Stimulated activated memory B cell treated with anti-CD40 and anti-IgM and Interleukin-4, amounts not matched to agents 10 μg/mL and 1 μg/mL and 100 μg/mL, for 72 hours (primary cell): ENCODE results near the gene TSPO.

Source experiments
- ATAC-seq: fragments of 150-1000 bp; cut with Tn5 transposase; 2 replicates; pipeline ENCODE4 v1.10.0; 2021
- H3K27ac Mint-ChIP-seq: one replicate; pipeline ENCODE4 v1.8.0; 2022; ENCODE audit warnings: mild to moderate bottlenecking, mixed read lengths
- H3K27me3 Mint-ChIP-seq: one replicate; pipeline ENCODE4 v1.8.0; 2022; ENCODE audit warnings: mixed read lengths
- H3K36me3 Mint-ChIP-seq: one replicate; pipeline ENCODE4 v1.8.0; 2022; ENCODE audit warnings: mixed read lengths
- H3K4me1 Mint-ChIP-seq: one replicate; pipeline ENCODE4 v1.8.0; 2022; ENCODE audit warnings: mixed read lengths
- H3K4me3 Mint-ChIP-seq: one replicate; pipeline ENCODE4 v1.8.0; 2022; ENCODE audit warnings: mild to moderate bottlenecking, moderate library complexity, mixed read lengths
- H3K9me3 Mint-ChIP-seq: one replicate; pipeline ENCODE4 v1.8.0; 2022; ENCODE audit warnings: mixed read lengths

Gene TSPO

DNA sequence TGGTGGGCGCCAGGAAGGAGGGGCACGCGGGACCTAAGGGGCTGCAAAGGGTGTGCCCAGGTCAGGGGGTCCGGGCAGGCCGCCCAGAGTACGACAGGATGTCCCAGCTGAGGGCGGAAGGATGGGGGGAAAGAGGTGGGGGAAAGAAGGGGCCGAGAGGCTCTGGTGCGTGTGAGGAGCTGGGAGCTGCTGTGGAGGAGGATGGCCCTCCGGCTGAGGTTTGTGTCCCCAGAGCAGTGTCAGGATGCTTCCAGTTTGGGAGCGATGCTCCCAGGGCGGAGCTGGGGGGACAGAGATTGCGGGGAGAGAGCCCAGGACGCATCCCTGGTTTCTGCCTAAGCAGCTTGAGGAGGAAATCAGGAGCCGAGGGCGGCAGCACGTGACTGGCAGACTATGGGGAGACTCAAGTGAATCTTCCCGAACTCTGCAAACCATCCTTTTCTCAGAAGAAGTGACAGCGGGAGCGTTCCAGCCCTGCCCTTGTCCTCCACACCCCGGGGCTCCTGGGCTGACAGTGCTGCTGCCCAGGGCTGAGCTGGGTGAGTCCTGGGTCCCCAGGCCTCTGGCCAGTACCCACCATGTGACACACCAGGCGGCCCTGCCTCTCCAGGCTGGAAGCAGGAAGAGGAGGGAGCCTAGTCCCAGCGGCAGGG lies 55.3 kb downstream of the TSPO start:
- Mint-ChIP-seq H3K36me3 (no peaks in the 10 kb centered on the region), H3K4me1 (peaks cover 15% of the 10 kb centered on the region), H3K4me3 (no peak overlapping the region), H3K9me3 (peaks cover 5% of the 10 kb centered on the region), H3K27ac (no peak overlapping the region), H3K27me3 (peaks cover 59% of the 10 kb centered on the region)
- ATAC-seq, result no peak

DNA sequence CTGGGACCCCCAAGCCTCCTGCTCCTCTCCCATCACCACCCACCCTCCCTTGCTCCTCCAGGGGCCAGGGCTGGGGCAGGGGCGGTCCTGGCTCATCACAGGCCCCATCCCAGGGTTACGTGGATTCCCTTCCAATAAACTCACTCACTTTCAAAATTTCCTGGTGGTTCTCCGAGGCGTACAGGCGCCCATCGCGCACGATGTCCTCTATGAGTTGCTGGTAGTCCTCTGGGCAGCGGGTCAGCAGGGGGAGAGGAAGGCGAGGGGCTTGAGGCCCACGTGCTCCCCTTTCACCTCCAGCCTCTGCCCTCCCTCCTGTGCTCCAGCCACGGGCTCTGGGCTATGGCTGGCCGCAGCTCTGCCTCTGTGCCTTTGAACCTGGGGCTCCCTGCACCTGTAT lies 56.0 kb downstream of the TSPO start:
- peaks cover 59% of the 10 kb centered on the region for H3K27me3 Mint-ChIP-seq
- H3K4me3 Mint-ChIP-seq, result no peak overlapping the region
- H3K36me3 Mint-ChIP-seq, result no peaks in the 10 kb centered on the region
- no peak overlapping the region for H3K27ac Mint-ChIP-seq
- peaks cover 15% of the 10 kb centered on the region for H3K4me1 Mint-ChIP-seq
- no peak for ATAC-seq
- peaks cover 5% of the 10 kb centered on the region for H3K9me3 Mint-ChIP-seq

- Mint-ChIP-seq H3K27ac (no peak overlapping the region), H3K4me3 (no peak overlapping the region), H3K27me3 (peaks cover 59% of the 10 kb centered on the region), H3K9me3 (peaks cover 5% of the 10 kb centered on the region), H3K36me3 (no peaks in the 10 kb centered on the region), H3K4me1 (peaks cover 15% of the 10 kb centered on the region)
- no peak for ATAC-seq
Measured at GRCh38 chr22:43207849-43208702, 56.7 kb downstream of the TSPO start.

- no peak overlapping the region for H3K27ac Mint-ChIP-seq
- no peaks in the 10 kb centered on the region for H3K36me3 Mint-ChIP-seq
- H3K4me3 Mint-ChIP-seq, result no peak overlapping the region
- peaks cover 15% of the 10 kb centered on the region for H3K4me1 Mint-ChIP-seq
- peaks cover 59% of the 10 kb centered on the region for H3K27me3 Mint-ChIP-seq
- peaks cover 5% of the 10 kb centered on the region for H3K9me3 Mint-ChIP-seq
- no peak for ATAC-seq
Measured at GRCh38 chr22:43208703-43209522, 57.6 kb downstream of the TSPO start.

- Mint-ChIP-seq H3K27me3 (peaks cover 59% of the 10 kb centered on the region), H3K4me3 (no peak overlapping the region), H3K4me1 (peaks cover 15% of the 10 kb centered on the region), H3K27ac (no peak overlapping the region), H3K36me3 (no peaks in the 10 kb centered on the region), H3K9me3 (peaks cover 5% of the 10 kb centered on the region)
- ATAC-seq, result no peak
Measured at GRCh38 chr22:43209523-43209890, 58.1 kb downstream of the TSPO start.

GRCh38 chr22:43209971-43210370 lies 58.6 kb downstream of the TSPO start:
- Mint-ChIP-seq H3K27ac (no peak overlapping the region), H3K27me3 (peaks cover 63% of the 10 kb centered on the region), H3K4me1 (peaks cover 15% of the 10 kb centered on the region), H3K4me3 (no peak overlapping the region), H3K9me3 (peaks cover 5% of the 10 kb centered on the region), H3K36me3 (no peaks in the 10 kb centered on the region)
- no peak for ATAC-seq

DNA sequence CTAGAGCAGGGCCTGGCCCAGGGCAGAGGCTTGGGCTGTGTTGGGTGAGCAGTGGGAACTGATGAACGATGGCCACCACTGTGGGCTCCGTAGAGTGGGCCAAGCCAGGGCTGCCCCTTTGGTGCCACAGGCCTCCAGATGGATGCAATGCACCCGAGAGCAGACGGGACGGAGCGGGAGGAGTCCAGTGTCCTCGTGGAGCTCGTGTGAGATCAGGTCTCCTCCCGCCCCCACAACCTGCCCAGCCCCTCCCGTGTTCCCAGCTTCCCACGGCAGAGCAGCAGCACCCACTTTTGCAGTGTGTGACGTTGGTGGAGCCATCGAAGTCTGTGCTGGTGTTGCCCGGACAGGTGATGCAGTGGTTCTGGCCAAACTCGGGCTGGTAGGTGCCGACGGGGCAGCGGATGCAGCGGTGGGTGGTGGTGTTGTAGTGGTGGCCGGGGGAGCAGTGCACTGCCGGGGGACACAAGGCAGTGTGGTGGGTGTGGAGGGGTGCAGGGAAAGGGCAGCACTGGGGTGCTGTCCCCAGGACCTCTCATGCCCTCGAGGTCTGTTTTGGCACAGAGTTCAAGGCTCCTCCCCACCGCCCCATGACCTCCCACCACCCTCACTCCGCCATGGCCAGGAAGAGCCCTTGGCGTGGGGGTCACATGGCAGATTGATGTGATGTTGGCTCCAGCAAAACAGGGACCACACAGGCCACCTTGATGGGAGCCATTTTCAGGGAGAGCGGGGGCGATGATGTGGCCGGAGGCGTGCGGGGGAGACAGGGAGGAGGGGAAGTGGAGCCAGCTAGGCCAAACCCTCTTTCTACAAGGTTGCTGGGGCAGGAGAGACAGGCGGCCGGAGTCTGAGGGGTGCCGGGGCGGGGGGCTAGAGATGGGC lies 59.5 kb downstream of the TSPO start:
- no peak overlapping the region for H3K4me3 Mint-ChIP-seq
- no peaks in the 10 kb centered on the region for H3K36me3 Mint-ChIP-seq
- no peak for ATAC-seq
- peaks cover 68% of the 10 kb centered on the region for H3K27me3 Mint-ChIP-seq
- peaks cover 15% of the 10 kb centered on the region for H3K4me1 Mint-ChIP-seq
- peaks cover 4% of the 10 kb centered on the region for H3K9me3 Mint-ChIP-seq
- H3K27ac Mint-ChIP-seq, result no peak overlapping the region

- Mint-ChIP-seq H3K36me3 (no peaks in the 10 kb centered on the region), H3K4me3 (no peak overlapping the region), H3K4me1 (peaks cover 5% of the 10 kb centered on the region), H3K27ac (no peak overlapping the region), H3K27me3 (peaks cover 59% of the 10 kb centered on the region), H3K9me3 (no peaks in the 10 kb centered on the region)
- ATAC-seq, result no peak
Measured at GRCh38 chr22:43211941-43212433, 60.6 kb downstream of the TSPO start.

- peaks cover 59% of the 10 kb centered on the region for H3K27me3 Mint-ChIP-seq
- H3K36me3 Mint-ChIP-seq, result no peaks in the 10 kb centered on the region
- no peak for ATAC-seq
- H3K4me3 Mint-ChIP-seq, result no peak overlapping the region
- H3K27ac Mint-ChIP-seq, result no peak overlapping the region
- H3K4me1 Mint-ChIP-seq, result peaks cover 4% of the 10 kb centered on the region
- H3K9me3 Mint-ChIP-seq, result peaks cover 2% of the 10 kb centered on the region
Measured at GRCh38 chr22:43212434-43212952, 61.1 kb downstream of the TSPO start.
